ENCODE results near the gene PRKCE.

Gene PRKCE

GRCh38 chr2:45825001-45825651 lies 173.7 kb downstream of the PRKCE start:
- no peak for TF ChIP-seq CTCF (conservative IDR thresholded peaks at IDR 0.05; ENCODE audit: control insufficient read depth, insufficient read depth, low read depth, low read length)
- H3K4me3 ChIP-seq (ENCODE audit: control insufficient read depth, low read depth, low read length) = no peak overlapping the region
- no peak for DNase-seq (ENCODE audit: low read depth)

- DNase-seq (ENCODE audit: low read depth) = no peak
- TF ChIP-seq CTCF (conservative IDR thresholded peaks at IDR 0.05; ENCODE audit: control insufficient read depth, insufficient read depth, low read depth, low read length) = no peak
- no peak overlapping the region for H3K4me3 ChIP-seq (ENCODE audit: control insufficient read depth, low read depth, low read length)
These were observed 175.0 kb downstream of the PRKCE start for GRCh38 chr2:45826460-45826859.

- no peak overlapping the region for H3K4me3 ChIP-seq (ENCODE audit: control insufficient read depth, low read depth, low read length)
- TF ChIP-seq CTCF (conservative IDR thresholded peaks at IDR 0.05; ENCODE audit: control insufficient read depth, insufficient read depth, low read depth, low read length) = no peak
- DNase-seq (ENCODE audit: low read depth) = peak; percentile 89
These were observed 175.6 kb downstream of the PRKCE start for GRCh38 chr2:45826884-45827635.

GRCh38 chr2:45830322-45830721 lies 178.8 kb downstream of the PRKCE start:
- no peak for TF ChIP-seq CTCF (conservative IDR thresholded peaks at IDR 0.05; ENCODE audit: control insufficient read depth, insufficient read depth, low read depth, low read length)
- no peak overlapping the region for H3K4me3 ChIP-seq (ENCODE audit: control insufficient read depth, low read depth, low read length)
- DNase-seq (ENCODE audit: low read depth) = no peak

GRCh38 chr2:45833301-45833967 lies 182.0 kb downstream of the PRKCE start:
- no peak overlapping the region for H3K4me3 ChIP-seq (ENCODE audit: control insufficient read depth, low read depth, low read length)
- DNase-seq (ENCODE audit: low read depth) = no peak
- no peak for TF ChIP-seq CTCF (conservative IDR thresholded peaks at IDR 0.05; ENCODE audit: control insufficient read depth, insufficient read depth, low read depth, low read length)

GRCh38 chr2:45833968-45834344 lies 182.5 kb downstream of the PRKCE start:
- no peak for DNase-seq (ENCODE audit: low read depth)
- no peak overlapping the region for H3K4me3 ChIP-seq (ENCODE audit: control insufficient read depth, low read depth, low read length)
- TF ChIP-seq CTCF (conservative IDR thresholded peaks at IDR 0.05; ENCODE audit: control insufficient read depth, insufficient read depth, low read depth, low read length) = no peak
